Activated T-cell treated with anti-CD3 and anti-CD28 coated beads, Interleukin-2, amount 50 U/mL, for 4 hours (primary cell): ENCODE measurements around the gene SNAPC3. TPM values are rescaled to one million over a fixed set of nuclear protein-coding genes. Genes with fewer than 3 reads are reported as not detected.

Experiments
- ATAC-seq, 2 donors: fragments of 200-7000 bp; cut with Tn5 transposase; one replicate each; pipeline ENCODE4 v1.10.0; 2021
- DNase-seq: peaks from one replicate; pipeline ENCODE4 v3.0.0-alpha.2; 2020
- H3K27me3 Mint-ChIP-seq: one replicate; pipeline ENCODE4 v1.8.0; 2021; ENCODE audit warnings: low read depth, mixed read lengths
- H3K36me3 Mint-ChIP-seq: one replicate; pipeline ENCODE4 v1.8.0; 2022; ENCODE audit warnings: mixed read lengths; ENCODE audit not compliant: insufficient read depth
- H3K4me1 Mint-ChIP-seq: one replicate; pipeline ENCODE4 v1.8.0; 2021; ENCODE audit warnings: low read depth, mixed read lengths
- H3K4me3 Mint-ChIP-seq: one replicate; pipeline ENCODE4 v1.8.0; 2021; ENCODE audit warnings: mild to moderate bottlenecking, moderate library complexity, mixed read lengths
- H3K9me3 Mint-ChIP-seq: one replicate; pipeline ENCODE4 v1.8.0; 2021; ENCODE audit warnings: mixed read lengths
- total RNA-seq, 3 donors: library from RNA; stranded (reverse); gene quantifications; one replicate each; pipeline ENCODE4 v1.2.1, GENCODE V29; 2021

SNAPC3 gene
- total RNA-seq, 3 donors from 2014 or later, result 11.8 to 17.1 (median 14.3) TPM

DNA sequence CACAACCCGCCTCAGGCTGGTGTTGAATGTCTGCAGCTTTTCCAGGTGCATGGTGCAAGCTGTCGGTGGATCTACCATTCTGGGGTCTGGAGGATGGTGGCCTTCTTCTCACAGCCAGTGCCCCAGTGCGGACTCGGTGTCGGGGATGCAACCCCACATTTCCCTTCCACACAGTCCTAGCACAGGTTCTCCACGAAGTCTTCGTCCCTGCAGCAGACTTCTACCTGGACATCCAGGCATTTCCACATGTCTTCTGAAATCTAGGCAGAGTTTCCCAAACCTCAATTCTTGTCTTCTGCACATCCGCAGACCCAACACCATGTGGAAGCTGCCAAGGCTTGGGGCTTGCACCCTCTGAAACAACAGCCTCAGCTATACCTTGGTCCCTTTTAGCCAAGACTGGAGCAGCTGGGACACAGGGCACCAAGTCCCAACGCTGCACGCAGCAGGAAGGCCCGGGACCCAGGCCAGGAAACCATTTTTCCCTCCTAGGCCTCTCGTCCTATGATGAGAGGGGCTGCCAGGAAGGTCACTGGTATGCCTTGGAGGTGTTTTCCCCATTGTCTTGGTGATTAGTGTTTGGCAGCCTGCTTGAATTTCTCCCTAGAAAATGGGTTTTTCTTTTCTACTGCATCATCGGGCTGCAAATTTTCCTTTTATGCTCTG, 69.9 kb downstream of the SNAPC3 start:
- H3K4me3 Mint-ChIP-seq, result no peak overlapping the region
- H3K9me3 Mint-ChIP-seq, result peaks cover 6% of the 10 kb centered on the region
- H3K27me3 Mint-ChIP-seq, result no peaks in the 10 kb centered on the region
- peaks cover 46% of the 10 kb centered on the region for H3K4me1 Mint-ChIP-seq
- H3K36me3 Mint-ChIP-seq, result peaks cover 24% of the 10 kb centered on the region
- ATAC-seq (peak in 1 of 2 donors; percentile 23), DNase-seq (no peak)

DNA sequence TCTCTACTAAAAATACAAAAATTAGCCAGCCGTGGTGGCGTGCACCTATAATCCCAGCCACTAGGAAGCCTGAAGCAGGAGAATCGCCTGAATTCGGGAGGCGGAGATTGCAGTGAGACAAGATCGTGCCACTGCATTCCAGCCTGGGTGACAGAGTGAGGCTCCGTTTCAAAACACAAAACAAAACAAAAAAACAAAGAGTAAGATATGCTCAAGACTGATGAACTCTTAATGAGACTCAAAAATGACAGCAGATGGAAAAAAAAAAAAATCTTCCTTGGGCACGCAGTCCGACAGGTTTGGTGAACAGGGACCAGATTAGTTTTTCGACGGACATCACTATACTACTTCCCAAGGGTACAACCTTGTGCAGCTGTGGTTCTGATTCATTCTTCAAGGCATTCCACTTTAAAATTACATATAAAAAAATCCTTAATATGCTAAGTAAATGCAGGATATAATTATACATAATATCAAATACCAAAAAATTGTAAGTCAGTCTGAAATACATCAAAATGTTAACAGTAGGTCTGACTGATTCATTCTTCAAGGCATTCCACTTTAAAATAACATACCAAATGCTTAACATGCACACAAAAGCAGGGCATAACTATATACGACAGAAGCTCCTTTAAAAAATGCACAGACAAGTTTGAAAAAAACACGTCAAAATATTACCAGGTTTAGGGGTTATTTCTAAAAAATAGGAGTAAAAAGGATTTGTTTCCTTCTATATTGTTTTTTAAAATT, 75.7 kb downstream of the SNAPC3 start:
- no peaks in the 10 kb centered on the region for H3K27me3 Mint-ChIP-seq

DNA sequence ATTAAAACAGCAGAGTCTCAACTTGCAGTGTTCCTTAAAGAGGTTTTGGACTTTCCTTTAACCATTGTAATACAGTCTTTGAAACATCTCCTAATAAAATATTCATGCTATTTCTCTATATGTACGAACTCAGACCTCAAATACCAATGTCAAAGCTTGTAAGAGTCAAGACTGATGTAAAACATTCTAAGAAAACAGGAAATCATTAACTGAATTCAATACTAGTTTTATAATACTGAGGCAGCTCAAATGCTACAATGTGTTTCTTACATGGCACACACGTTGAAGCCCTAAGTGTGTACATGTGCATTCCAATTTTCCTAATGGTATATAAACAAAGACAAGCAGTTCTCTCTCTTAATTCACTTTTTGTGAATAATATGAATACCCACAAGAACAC, 76.5 kb downstream of the SNAPC3 start:
- Mint-ChIP-seq H3K27me3 (no peaks in the 10 kb centered on the region), H3K4me3 (no peak overlapping the region), H3K9me3 (no peaks in the 10 kb centered on the region), H3K4me1 (peaks cover 69% of the 10 kb centered on the region), H3K36me3 (peaks cover 23% of the 10 kb centered on the region)
- ATAC-seq (no peak), DNase-seq (no peak)

More for the DNA sequence above, 75.7 kb downstream of the SNAPC3 start:
- no peak overlapping the region for H3K4me3 Mint-ChIP-seq
- H3K36me3 Mint-ChIP-seq, result peaks cover 23% of the 10 kb centered on the region
- DNase-seq, result no peak
- peaks cover 70% of the 10 kb centered on the region for H3K4me1 Mint-ChIP-seq
- peaks cover 1% of the 10 kb centered on the region for H3K9me3 Mint-ChIP-seq
- ATAC-seq, result no peak

DNA sequence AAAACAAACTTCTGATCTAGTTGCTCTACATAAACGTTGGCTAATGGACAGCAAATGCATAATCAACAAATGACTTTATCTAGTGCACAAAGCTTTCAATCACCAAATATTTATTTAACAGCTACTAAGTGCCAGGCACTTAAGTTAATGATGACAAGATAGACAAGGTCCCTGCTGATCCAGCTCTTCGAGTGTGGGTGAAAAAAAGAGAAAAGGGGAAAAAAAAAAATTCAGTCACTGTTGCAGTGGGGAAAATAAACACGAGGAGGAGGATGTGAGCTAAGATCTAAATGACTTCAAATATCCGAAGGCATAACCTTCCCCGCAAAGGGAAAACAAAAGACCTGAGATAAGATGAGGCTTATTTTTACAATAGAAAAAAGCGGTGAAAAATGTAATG, 78.5 kb downstream of the SNAPC3 start:
- no peak for ATAC-seq
- no peaks in the 10 kb centered on the region for H3K27me3 Mint-ChIP-seq
- H3K4me1 Mint-ChIP-seq, result peaks cover 63% of the 10 kb centered on the region
- DNase-seq, result no peak
- no peaks in the 10 kb centered on the region for H3K9me3 Mint-ChIP-seq
- peaks cover 27% of the 10 kb centered on the region for H3K36me3 Mint-ChIP-seq
- peak overlapping the region; percentile 3 for H3K4me3 Mint-ChIP-seq

DNA sequence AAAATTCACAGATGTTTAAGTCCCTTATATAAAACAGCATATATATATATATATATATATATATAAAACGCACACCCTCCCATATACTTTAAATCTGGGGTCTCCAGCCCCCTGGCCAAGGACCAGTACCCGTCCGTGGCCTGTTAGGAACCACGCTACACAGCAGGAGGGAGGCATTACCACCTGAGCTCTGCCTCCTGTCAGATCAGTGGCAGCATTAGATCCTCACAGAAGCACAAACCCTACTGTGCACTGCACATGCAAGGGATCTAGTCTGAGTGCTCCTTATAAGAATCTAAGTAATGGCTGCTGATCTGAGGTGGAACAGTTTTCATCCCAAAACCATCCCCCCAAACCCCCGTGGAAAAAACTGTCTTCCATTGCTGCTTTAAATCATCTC, 79.1 kb downstream of the SNAPC3 start:
- DNase-seq (no peak), ATAC-seq (no peak)
- no peak overlapping the region for H3K4me3 Mint-ChIP-seq
- peaks cover 31% of the 10 kb centered on the region for H3K36me3 Mint-ChIP-seq
- H3K27me3 Mint-ChIP-seq, result no peaks in the 10 kb centered on the region
- H3K9me3 Mint-ChIP-seq, result no peaks in the 10 kb centered on the region
- peaks cover 63% of the 10 kb centered on the region for H3K4me1 Mint-ChIP-seq

DNA sequence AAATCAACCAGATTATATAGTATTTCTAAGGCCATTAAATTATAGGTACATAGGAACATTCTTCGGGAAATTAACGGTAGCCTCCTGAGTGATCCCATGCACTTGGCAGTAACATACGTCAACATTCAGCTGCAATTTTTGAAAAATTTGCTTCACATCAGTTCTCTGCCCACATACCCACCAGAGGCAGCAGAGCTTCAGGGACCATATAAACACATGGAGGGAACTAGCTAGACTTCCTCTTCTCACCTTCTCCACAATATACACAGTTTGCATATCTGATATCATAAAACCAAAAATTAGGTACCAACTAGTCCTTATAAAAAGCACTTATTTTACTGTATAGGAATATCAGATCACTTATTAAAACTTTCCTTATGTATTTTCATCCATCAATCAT, 83.2 kb downstream of the SNAPC3 start:
- DNase-seq (no peak), ATAC-seq (no peak)
- Mint-ChIP-seq H3K4me1 (peaks cover 58% of the 10 kb centered on the region), H3K4me3 (no peak overlapping the region), H3K36me3 (peaks cover 33% of the 10 kb centered on the region), H3K9me3 (no peaks in the 10 kb centered on the region), H3K27me3 (no peaks in the 10 kb centered on the region)

DNA sequence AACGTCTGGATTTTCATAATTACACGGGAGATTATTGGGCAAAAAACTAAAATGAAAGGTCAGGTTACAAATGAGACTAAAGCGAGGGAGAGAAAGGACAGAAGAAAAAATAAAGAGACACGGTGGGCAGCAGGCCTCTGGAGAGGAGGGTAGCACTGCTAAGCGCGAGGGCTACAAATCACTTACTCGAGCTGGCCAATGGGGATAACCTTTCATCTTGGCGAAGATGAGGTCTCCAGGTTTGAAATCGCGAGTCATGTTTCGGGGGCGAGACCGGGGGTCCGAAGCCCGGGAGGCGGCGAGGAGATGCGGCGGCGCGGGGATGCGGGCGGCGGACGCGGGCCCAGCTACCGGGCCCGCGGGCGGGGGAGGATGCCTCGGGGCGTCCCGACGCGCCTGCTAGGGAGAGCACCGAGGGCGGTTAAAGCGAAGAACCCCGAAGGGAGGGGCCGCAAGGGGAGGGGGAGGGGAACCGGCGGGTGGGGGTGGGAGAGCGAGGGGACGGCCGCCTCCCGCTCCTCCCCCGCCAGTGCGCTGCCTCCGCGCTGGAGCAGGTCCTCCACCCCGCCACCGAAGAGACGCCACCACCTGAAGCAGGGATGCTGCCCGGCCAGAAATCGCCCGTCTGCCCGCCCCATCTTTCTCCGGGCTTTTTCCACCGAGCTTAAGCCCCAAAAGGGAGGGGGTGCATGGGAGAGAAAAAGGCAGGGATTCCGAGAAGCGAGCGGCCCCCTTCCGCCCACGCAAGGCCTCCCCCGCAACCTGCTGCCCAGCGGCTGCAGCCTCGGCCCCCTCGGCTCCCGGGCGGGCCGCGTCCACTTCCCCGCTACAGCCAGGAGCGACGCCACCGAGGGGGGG, 87.5 kb downstream of the SNAPC3 start:
- Mint-ChIP-seq H3K27me3 (no peaks in the 10 kb centered on the region), H3K4me3 (peak overlapping the region; percentile 91), H3K4me1 (peaks cover 54% of the 10 kb centered on the region), H3K36me3 (peaks cover 16% of the 10 kb centered on the region), H3K9me3 (no peaks in the 10 kb centered on the region)
- DNase-seq (peak; percentile 59), ATAC-seq (peak; percentile 58 to 61)

DNA sequence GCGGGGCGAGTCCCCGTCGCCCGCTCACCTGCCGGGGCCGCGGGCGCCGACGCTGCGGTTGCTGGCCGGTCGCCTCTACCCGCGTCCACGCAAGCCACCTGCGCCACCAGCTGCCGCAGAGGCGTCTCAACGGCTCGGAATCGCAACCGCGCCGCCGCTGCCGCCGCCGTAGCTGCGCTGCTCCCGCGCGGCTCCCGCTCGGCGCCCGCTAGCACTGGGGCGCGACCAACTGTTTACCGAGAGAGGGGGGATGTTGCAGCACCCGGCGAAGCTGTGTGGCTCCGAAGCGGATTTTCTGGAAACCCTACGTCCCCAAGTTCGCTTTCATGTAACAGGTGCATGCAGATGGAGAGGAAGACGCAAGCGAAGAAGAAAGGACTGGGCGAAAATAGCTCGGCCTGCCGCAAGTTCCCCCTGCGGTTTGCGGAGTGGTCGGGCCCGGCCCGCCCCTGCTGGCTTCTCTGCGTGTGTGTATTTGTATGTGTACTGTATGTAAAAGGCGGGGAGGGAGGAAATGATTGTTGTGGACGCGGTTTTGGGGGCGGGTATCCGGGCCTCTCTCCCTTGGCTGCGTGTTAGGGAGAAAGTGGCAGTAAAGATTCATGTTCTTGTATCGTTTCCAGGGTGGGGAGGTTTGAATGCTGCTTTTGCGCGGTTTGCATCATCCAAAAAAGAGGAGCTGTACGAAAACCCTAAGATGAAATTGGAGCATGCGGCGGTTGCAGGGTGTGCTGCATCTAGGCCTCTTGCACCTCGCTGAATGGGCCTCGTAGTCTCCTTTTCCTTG, 88.3 kb downstream of the SNAPC3 start, which contains the start of gene PSIP1:
TSS of gene PSIP1 (minus strand) at position 182 of the 787 bp plus-strand sequence. CDS start 782 bp downstream, outside the sequence.
- H3K9me3 Mint-ChIP-seq, result no peaks in the 10 kb centered on the region
- no peaks in the 10 kb centered on the region for H3K27me3 Mint-ChIP-seq
- H3K4me3 Mint-ChIP-seq, result peak within 1 kb of the TSS; percentile 91
- peaks cover 49% of the 10 kb centered on the region for H3K4me1 Mint-ChIP-seq
- DNase-seq (peak; percentile 75), ATAC-seq (peak; percentile 84 to 86)
- H3K36me3 Mint-ChIP-seq, result peaks cover 13% of the 10 kb centered on the region

Other genes with a start within 250 kb of the SNAPC3 start
- 10 to 100 TPM in 2 of 3 donors, 1 to 10 TPM in 1; 6.7 to 11.7 (median 10.5) TPM for gene TTC39B, start 115.7 kb upstream of the SNAPC3 start, total RNA-seq
- 10 to 100 TPM; 43.2 to 54.1 (median 44.7) TPM for gene PSIP1, start 88.1 kb downstream of the SNAPC3 start, total RNA-seq
- under 1 TPM; 0.63 to 0.73 (median 0.71) TPM for gene CCDC171, start 130.2 kb downstream of the SNAPC3 start, total RNA-seq